NCI-H2227 (cell line): ENCODE measurements around the gene MILR1.
"Not testable (repeated sequence)": the region's sequence is repeated elsewhere in the genome, so short reads cannot be mapped to it uniquely, and the experiment has no call there.

Experiments
- DNase-seq: peaks from one replicate; lab custom pipeline; 2025; ENCODE audit not compliant: unreplicated experiment; lab: John Stamatoyannopoulos, UW

Gene MILR1

DNA sequence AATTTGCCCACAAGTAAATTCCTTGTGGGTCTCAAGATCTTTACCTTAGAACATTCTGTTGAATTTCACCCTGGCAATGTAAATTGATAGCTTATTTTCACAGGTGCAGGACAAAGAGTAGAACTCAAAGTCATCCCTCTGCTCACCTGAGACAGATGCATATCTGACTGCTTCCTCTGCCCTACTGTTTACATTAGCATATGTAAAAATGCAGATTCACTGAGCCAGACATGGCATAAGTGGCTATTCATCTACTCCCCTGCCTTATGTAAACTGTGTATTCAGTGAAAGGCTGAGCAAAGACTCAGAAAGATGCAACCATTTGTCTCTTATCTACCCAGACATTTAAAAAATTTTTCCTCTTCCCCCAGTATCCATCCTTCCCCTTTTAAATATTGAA is 22.3 kb upstream of the MILR1 start:
- no peak for DNase-seq

DNA sequence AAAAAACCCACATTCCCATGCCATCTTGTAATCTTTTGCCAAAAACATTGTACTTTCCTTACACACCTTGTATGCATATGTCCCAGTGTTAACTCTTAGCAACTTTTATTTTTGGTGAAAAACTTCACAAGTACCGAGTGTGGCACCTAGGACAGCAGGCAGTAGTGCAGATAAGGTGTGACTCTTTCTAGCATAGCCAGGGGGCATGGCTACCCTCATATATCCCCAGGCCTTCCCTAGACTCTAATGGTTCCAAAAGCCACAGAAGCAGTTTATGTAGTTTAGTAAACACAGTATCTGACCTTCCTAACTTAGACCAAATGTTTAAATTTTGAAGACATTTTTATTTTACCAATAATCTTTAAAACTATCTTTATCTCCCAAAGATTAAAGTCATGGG is 20.5 kb upstream of the MILR1 start:
- no peak for DNase-seq

DNA sequence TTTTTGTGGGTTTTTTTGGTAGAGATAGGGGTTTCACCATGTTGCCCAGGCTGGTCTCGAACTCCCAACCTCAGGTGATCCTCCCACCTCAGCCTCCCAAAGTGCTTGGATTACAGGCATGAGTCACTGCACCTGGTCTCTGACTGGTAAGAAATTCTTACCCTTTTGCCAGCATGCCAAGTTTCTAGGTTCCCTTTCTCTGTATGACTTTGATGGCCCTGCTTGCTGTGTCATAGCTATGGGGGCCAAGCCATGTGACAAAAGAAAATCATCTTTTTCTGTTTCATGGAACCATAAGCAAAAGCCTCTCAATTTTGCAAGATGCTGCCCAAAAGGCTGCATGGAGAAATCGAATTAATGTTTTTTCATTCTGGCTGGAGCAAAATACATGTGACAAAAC is 18.9 kb upstream of the MILR1 start:
- not testable (repeated sequence) for DNase-seq

DNA sequence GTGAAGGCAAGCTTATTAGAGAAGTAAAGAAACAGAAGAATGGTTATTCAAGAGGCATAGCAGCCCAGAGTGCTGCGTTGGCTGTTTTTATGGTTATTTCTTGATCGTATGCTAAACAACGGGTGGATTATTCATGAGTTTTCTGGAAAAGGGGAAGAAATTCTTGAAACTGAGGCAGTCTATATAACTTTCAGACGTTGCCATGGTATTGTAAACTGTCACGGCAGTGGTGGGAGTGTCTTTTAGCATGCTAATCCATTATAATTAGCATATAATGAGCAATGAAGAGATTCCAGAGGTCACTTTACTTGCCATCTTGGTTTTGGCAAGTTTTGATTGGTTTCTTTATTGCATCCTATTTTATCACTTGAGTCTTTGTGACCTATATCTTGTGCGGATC is 17.4 kb upstream of the MILR1 start:
- no peak for DNase-seq

DNA sequence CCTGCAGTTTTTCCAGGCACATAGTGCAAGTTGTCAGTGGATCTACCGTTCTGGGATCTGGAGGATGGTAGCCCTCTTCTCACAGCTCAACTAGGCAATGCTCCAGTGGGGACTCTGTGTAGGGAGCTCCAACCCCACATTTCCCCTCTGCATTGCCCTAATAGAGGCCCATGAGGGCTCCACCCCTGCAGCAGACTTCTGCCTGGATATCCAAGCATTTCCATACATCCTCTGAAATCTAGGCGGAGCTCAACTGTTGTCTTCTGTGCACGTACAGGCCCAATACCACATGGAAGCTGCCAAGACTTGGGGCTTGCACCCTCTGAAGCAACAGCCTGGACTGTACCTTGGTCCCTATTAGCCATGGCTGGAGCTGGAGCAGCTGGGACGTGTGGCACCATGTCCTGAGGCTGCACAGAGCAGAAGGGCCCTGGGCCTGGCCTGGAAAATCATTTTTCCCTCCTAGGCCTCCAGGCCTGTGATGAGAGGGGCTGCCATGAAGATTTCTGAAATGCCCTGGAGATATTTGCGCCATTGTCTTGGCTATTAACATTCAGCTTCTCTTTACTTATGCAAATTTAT is 10.9 kb upstream of the MILR1 start:
- DNase-seq: no peak

DNA sequence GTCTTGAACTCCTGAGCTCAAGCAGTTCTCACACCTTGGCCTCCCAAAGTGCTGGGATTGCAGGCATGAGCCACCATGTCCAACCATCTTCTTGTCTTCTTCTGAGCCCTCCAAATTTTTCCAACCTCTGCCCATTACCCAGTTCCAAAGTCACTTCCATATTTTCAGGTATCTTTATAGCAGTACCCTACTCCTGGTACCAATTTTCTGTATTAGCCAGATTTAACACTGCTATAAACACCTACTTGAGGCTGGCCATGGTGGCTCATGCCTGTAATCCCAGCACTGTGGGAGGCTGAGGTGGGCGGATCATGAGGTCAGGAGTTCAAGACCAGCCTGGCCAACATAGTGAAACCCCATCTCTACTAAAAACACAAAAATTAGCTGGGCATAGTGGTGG is 9.4 kb upstream of the MILR1 start:
- DNase-seq: not testable (repeated sequence)

DNA sequence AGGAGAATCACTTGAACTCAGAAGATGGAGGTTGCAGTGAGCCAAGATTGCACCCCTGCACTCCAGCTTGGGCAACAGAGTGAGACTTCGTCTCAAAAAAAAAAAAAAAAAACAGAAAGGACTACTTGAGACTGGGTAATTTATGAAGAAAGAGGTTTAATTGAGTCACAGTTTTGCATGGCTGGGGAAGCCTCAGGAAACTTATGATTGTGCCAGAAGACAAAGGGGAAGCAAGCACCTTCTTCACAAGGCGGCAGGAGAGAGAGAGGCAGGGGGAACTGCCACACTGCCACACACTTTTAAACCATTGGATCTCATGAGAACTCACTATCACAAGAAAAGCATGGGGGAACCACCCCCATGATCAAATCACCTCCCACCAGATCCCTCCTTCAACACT is 9.0 kb upstream of the MILR1 start:
- no peak for DNase-seq

DNA sequence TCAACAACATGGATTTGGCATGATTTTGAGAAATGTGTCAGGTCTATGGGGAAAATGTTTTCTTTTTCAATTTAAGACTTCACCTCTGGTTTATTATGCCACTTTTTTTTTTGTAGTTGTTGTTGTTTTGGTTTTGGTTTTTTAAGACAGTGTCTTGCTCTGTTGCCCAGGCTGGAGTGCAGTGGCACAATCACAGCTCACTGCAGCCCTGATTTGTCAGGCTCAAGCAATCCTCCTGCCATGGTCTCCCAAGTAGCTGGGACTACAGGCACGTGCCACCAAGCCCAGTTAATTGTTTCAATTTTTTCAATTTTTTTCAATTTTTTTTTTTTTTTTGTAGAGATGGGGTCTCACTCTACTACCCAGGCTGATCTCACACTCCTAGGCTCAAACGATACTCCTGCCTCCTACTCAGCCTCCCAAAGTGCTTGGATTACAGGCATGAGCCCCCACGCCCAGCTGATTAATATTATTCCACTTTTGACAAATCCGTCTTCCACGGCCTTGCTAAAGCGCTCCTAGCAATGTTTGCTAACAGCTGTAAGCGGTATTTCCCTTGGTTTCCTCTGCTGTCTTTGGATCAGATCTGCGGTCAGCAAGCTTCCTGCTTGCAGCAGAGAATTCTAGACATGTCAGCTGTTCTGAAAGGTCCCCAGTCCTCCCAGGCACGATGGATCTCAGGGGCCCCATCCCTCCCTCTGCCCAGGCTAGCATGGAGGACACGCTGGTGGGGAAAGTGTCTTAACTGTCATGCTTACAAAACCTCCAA is 7.0 kb upstream of the MILR1 start:
- DNase-seq: no peak

DNA sequence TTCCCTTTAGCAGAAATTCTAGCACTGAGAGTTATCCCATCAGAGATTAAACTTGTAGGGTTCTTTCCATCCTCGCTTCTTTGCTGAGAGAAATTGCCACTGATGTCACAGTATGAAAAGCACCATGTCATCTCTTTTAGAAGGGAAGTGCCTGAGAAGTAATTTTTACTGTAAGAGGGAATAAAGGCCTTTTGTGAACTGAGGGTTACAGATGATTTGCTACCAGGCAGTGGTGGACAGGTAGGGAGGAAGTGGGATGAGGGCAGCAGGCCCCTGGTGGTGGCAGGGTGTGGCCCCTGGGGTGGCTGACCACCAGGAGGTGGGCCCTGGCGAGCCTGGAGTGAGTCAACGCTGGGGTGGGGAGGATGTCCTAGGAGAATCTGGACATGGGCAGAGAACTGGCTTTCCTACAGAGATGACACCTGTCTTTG is 6.4 kb upstream of the MILR1 start:
- DNase-seq: no peak

DNA sequence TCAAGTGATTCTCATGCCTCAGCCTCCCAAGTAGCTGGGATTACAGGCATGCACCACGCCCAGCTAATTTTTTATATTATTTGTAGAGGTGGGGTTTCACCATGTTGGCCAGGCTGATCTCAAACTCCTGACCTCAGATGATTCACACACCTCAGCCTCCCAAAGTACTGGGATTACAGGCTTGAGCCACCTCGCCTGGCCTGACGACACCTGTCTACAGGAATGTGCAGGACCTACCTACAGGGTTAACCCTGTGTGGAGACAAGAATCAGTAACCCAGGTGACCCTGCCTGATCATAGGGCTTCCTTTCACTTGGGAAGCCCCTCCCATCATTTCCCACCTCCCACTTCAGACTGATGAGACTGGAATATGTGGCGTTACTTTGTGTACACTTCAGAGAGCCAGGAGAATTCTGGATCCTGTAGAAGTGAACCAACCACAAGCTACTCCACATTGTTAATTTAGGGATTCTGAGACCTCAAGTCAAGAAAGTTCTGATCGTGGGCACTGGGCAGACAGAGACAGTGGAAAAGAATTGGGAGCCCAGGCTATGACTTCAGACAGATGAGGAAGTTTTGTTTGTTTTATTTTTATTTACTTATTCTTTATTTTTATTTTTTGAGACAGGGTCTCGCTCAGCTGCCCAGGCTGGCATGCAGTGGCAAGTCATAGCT is 5.7 kb upstream of the MILR1 start:
- no peak for DNase-seq

DNA sequence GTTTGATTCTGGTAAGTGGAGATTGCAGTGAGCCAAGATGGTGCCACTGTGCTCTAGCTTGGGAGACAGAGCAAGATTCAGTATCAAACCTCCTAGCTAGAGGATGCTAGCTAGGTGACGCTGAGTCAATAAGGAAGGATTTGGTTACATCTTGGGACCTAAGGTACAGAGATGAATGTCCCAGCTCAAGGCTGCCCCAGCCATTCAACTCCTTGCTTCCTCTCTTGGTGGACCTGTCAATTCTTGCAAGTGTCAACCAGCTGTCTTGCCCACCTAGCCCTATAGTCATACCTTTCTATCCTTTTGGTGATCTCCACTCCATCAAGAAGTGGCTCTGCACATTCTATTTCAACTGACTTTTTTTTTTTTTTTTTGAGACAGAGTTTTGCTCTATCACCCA is 1.4 kb upstream of the MILR1 start:
- DNase-seq: no peak

DNA sequence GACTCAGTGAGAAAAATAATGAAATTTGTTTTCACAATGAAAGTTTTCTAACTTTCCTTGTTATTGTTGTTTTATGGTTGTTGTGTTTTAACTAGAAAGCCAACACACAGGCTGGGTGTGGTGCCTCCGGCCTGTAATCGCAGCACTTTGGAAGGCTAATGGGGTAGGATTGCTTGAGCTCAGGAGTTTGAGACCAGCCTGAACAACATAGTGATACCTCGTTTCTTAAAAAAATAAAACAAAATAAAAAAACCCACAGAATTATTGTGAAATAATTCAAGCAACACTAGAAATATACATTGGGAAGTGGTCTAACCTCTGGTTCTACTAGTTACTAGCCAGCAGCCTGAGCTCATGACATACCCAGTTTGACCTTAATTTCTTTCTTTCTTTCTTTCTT is 630 bp downstream of the MILR1 start:
- no peak for DNase-seq

DNA sequence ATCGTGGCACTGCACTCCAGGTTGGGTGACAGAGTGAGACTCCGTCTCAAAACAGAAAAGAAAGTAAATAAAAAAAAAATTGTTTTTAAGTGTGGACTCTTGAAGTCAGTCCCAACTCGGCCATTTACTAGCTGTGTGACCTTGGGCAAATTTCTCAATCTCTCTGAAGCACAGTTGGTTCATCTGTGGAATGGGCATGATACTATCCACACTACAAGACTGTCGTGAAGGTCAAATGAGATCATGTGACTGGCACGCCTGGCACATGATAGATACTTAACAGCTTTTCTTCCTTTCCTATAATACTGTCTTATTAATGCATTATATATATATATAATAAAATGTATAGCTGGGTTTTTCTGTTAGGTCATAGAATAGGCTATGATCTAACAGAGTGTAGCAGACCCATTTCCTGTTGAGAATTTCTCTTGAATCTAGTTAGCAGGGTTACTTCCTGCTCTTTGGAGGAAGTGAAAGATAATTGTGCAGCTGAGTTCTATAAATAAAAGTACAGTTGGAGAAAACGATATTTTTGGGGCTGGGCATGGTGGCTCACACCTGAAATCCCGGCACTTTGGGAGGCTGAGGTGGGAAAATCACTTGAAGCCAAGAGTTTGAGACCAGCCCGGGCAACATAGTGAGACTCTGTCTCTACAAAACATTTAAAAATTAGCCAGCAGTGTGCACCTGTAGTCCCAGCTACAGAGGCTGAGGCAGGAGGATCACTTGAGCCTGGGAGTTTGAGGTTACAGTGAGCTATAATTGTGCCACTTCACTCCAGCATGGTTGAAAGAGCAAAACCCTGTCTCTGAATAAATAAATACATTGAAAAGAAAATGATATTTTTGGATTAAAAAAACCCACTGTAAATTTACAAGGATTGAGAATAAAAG is 7.3 kb downstream of the MILR1 start:
- no peak for DNase-seq

DNA sequence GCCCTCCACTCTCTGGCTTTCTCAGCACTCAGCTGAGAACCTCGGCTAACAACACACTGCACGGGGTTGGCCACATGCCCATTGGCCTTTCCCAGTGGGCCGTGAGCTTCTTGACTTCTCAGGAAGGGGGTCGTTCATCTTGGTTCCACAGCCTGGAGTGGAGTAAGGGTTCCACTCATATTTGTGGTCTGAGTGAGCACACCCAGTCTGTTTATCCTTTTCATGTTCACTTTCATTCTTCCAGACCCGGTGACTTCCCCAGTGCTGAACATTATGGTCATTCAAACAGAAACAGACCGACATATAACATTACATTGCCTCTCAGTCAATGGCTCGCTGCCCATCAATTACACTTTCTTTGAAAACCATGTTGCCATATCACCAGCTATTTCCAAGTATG is 8.2 kb downstream of the MILR1 start:
- no peak for DNase-seq

DNA sequence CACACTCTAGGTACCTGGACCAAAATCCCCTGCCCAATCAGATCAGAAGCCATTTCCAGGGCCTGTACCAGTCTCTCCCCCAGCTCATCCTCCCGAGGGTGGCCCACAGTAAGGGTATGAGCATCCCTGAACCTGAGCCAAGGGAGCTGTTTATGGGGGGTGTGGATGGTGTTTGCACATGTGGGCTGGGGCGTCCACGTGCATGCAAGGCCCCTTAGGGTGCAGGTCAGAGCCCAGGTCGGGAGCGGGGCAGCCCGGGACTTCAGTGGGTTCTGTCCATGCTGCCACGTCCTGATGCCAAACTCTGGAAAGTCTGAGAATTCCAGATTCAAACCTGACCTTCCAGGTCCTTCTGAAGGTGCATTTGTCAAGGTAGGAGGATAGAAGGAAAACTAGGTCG is 9.8 kb downstream of the MILR1 start:
- no peak for DNase-seq

DNA sequence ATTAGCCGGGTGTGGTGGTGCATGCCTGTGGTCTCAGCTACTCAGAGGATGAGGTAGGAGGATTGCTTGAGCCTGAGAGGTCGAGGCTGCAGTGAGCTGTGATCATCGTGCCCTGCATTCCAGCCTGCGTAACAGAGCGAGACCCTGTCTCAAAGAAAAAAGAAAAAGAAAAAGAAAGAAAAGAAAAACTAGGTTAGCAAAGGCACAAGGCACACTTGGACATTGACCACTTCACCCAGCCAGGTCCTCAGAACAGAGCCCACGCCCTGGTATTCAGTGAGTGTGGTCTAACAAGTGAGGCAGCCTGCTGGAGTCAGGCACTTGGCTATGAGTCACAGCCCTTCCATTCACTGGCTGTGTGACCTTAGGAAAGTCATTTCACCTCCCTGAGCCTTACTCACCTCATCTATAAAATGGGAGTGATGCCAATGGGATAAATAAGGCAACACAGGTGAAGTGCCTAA is 10.4 kb downstream of the MILR1 start:
- DNase-seq: no peak

DNA sequence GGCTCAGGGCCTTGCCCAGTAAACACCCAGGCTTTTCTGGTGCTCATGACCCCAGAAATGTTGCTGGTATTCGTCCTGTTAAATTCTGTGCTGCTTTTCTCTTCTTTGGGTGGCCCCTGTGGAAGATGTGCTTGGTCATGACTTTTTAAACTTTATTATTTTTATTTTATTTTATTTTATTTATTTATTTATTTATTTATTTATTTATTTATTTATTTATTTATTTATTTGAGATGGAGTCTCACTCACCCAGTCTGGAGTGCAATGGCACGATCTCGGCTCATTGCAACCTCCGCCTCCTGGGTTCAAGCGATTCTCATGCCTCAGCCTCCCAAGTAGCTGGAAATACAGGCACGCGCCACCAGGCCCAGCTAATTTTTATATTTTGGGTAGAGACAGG is 10.9 kb downstream of the MILR1 start:
- not testable (repeated sequence) for DNase-seq

DNA sequence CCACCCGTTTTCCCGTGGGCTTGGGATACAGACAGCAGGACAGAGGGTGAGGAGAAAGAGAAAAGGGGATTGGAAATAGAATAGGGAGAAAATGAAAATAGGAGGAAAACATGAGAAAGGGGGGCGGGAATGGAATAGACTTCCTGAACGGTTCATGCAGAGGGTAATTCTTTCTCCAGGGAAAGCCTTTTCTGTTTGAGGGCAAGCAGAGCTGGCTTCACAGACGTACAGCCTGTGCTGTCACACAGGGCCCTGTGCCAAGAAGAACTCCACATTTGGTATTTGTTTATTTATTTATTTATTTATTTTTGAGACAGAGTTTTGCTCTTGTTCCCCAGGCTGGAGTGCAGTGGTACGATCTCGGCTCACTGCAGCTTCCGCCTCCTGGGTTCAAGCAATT is 12.0 kb downstream of the MILR1 start:
- no peak for DNase-seq

DNA sequence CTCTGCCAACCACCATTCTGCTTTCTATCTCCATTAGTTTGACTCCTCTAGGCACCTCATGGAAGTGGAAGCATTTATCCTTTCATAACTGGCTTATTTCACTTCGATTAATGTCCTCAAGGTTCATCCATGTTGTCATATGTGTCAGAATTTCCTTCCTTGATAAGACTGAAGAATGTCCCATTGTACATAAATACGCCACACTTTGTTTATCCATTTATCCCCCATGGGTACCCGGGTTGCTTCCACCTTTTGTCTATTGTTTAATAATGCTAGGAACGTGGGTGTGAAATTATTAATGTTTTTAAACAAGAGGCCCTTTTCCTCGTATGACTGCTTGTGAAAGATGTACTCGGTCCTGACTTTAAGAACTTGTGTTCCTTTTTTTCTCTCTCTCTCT is 12.9 kb downstream of the MILR1 start:
- no peak for DNase-seq

DNA sequence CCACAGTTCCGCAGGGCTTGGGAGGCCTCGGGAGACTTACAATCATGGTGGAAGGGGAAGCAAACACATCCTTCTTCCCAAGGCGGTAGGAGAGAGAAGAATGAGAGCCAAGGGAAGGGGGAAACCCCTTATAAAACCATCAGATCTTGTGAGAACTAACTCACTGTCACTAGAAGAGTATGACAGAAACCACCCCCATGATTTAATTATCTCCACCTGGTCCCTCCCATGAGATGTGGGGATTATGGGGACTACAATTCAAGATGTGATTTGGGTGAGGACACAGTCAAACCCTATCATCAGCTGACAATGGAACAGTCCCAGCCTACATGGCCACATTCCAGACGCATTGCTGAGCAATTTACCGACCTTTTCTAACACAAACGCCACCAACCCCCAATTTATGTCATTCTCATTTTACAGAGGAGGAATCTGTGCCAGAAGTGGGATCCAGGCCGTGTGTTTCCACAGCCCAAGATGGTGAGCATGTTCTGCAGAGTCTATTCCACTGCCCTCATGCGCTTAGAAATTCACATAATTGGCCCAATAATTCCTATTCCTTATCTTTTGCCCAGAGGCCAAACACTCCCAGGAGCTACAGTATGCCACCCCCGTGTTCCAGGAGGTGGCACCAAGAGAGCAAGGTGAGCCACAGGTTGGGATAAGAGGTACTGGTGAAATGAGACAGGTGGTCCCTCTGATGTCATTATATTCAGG is 17.3 kb downstream of the MILR1 start:
- DNase-seq: peak; percentile 10

DNA sequence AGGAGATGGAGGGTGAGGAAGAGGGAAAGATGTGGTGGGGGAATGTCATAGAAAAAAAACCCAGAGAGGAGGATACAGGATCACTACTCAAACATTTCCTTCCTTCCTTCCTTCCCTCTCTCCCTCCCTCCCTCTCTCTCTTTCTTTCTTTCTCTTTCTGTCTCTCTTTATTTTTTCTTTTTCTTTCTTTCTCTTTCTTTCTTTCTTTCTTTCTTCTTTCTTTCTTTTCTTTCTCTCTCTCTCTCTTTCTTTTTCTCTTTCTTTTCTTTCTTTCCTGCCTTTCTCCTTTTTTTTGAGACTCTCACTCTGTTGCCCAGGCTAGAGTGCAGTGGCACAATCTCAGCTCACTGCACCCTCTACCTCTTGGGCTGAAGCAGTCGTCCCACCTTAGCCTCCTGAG is 17.9 kb downstream of the MILR1 start:
- not testable (repeated sequence) for DNase-seq
